Lung (tissue), 12 donors: ENCODE data around the gene ZBTB42. TPM values are rescaled to one million over a fixed set of nuclear protein-coding genes. Genes with fewer than 3 reads are reported as not detected.

Experiments used
- ATAC-seq: fragments of 200-7000 bp; cut with Tn5 transposase; one replicate; pipeline ENCODE4 v1.9.1; 2020; ENCODE audit warnings: moderate number of reproducible peaks; ENCODE audit not compliant: insufficient read depth, low FRiP score
- DNase-seq, 3 donors: peaks; one replicate each; pipeline ENCODE4 v3.0.0-alpha.2; 2013 to 2017
- H3K27ac ChIP-seq, 2 donors: one replicate each; pipeline ENCODE4 v1.5.1; 2013; ENCODE audit warnings: mild to moderate bottlenecking in 2 of 2, moderate library complexity in 2 of 2, control low read depth in 1 of 2, inconsistent platforms in 1 of 2, low read depth in 1 of 2, low read length in 1 of 2
- H3K27me3 ChIP-seq, 3 donors: one replicate each; pipeline ENCODE4 v1.5.1; 2013; ENCODE audit warnings: low read length in 2 of 3; ENCODE audit not compliant: control insufficient read depth in 3 of 3, insufficient read depth in 3 of 3
- H3K36me3 ChIP-seq, 4 donors: one replicate each; pipeline ENCODE4 v1.5.1; 2013; ENCODE audit warnings: low read length in 4 of 4, mild to moderate bottlenecking in 1 of 4, moderate library complexity in 1 of 4; ENCODE audit not compliant: control insufficient read depth in 4 of 4, insufficient read depth in 4 of 4
- H3K4me1 ChIP-seq, 5 donors: one replicate each; pipeline ENCODE4 v1.5.1; 2013; ENCODE audit warnings: low read length in 5 of 5, mild to moderate bottlenecking in 2 of 5, moderate library complexity in 1 of 5; ENCODE audit not compliant: control insufficient read depth in 5 of 5, insufficient read depth in 5 of 5
- H3K4me3 ChIP-seq: one replicate; pipeline ENCODE4 v1.5.1; 2013; ENCODE audit warnings: mild to moderate bottlenecking, control low read depth, moderate library complexity
- H3K9ac ChIP-seq, 2 donors: one replicate each; pipeline ENCODE4 v1.5.1; 2013; ENCODE audit warnings: low read length in 2 of 2, control low read depth in 1 of 2; ENCODE audit not compliant: insufficient read depth in 1 of 2
- H3K9me3 ChIP-seq, 4 donors: one replicate each; pipeline ENCODE4 v1.5.1; 2013; ENCODE audit warnings: low read length in 3 of 4, mild to moderate bottlenecking in 1 of 4, moderate library complexity in 1 of 4; ENCODE audit not compliant: control insufficient read depth in 4 of 4, insufficient read depth in 3 of 4
- WGBS, 2 donors: extraction: QIAGEN DNeasy Blood & Tissue Kit; methylation state at CpG; one replicate each; pipeline ENCODE4 v1.1.7; 2013; 5-methylcytosine and 5-hydroxymethylcytosine counted together
- polyA plus RNA-seq, 2 donors: library from polyadenylated mRNA; stranded (reverse); fragments of 200-250 nt; gene quantifications; one replicate each; pipeline ENCODE4 v1.2.1, GENCODE V29; 2013
- total RNA-seq, 2 donors: library from RNA; depleted of rRNA in 1 of 2; stranded (reverse); fragments of >200 nt in 1 of 2; gene quantifications; one replicate each; pipeline ENCODE4 v1.2.1, GENCODE V29; 2014 to 2021
- TF ChIP-seq, protein P1 (sequence below): IDR thresholded peaks from 2 replicates; pipeline ENCODE4 v1.5.1; 2012; ENCODE audit warnings: mild to moderate bottlenecking; ENCODE audit errors: control extremely low read depth, extremely low read depth
- donor health status: control.
- donor health status: control.
- donor health status: Bipolar disorder and iron deficiency.
- donor health status: healthy.
- donor health status: DM: yes; HTN: yes; CAD: no.

ZBTB42 gene
- total and polyA plus RNA-seq, 4 donors, result 10.2 to 18.6 (median 11.7) TPM

- 2 to 6% methylated on average over 8 of the region's 8 CpGs for WGBS, 2 donors
- TF ChIP-seq, protein P1, sequence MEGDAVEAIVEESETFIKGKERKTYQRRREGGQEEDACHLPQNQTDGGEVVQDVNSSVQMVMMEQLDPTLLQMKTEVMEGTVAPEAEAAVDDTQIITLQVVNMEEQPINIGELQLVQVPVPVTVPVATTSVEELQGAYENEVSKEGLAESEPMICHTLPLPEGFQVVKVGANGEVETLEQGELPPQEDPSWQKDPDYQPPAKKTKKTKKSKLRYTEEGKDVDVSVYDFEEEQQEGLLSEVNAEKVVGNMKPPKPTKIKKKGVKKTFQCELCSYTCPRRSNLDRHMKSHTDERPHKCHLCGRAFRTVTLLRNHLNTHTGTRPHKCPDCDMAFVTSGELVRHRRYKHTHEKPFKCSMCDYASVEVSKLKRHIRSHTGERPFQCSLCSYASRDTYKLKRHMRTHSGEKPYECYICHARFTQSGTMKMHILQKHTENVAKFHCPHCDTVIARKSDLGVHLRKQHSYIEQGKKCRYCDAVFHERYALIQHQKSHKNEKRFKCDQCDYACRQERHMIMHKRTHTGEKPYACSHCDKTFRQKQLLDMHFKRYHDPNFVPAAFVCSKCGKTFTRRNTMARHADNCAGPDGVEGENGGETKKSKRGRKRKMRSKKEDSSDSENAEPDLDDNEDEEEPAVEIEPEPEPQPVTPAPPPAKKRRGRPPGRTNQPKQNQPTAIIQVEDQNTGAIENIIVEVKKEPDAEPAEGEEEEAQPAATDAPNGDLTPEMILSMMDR, result no peak
Measured at GRCh38 chr14:104816616-104816884, 15.6 kb downstream of the ZBTB42 start.

GRCh38 chr14:104817930-104818713, 17.2 kb downstream of the ZBTB42 start:
- H3K9ac ChIP-seq, result no peak overlapping the region
- H3K4me3 ChIP-seq, result no peak overlapping the region
- peaks cover 0 to 4% (median 0%) of the 10 kb centered on the region in 4 donors for H3K9me3 ChIP-seq
- no peak overlapping the region for H3K27ac ChIP-seq
- no peak for DNase-seq
- peaks cover 0 to 11% (median 0%) of the 10 kb centered on the region in 5 donors for H3K4me1 ChIP-seq
- TF ChIP-seq, protein P1, result no peak
- no peaks in the 10 kb centered on the region for H3K27me3 ChIP-seq
- peaks cover 0 to 7% (median 3%) of the 10 kb centered on the region in 4 donors for H3K36me3 ChIP-seq
- no peak for ATAC-seq
- WGBS, 2 donors, result 93% methylated on average over 8 of the region's 8 CpGs

More at GRCh38 chr14:104816616-104816884, 15.6 kb downstream of the ZBTB42 start:
- ATAC-seq (no peak), DNase-seq (no peak)
- Histone ChIP-seq H3K9me3 (peaks cover 0 to 4% (median 0%) of the 10 kb centered on the region in 4 donors), H3K4me3 (peak overlapping the region; percentile 54), H3K9ac (peak overlapping the region; percentile 84 to 90), H3K4me1 (peaks cover 0 to 11% (median 0%) of the 10 kb centered on the region in 5 donors), H3K27me3 (no peaks in the 10 kb centered on the region), H3K27ac (peak overlapping the region; percentile 85 to 96), H3K36me3 (peaks cover 0 to 7% (median 3%) of the 10 kb centered on the region in 4 donors)

GRCh38 chr14:104818714-104819161, 17.8 kb downstream of the ZBTB42 start:
- Histone ChIP-seq H3K27ac (no peak overlapping the region), H3K4me3 (no peak overlapping the region), H3K9ac (no peak overlapping the region), H3K27me3 (no peaks in the 10 kb centered on the region), H3K4me1 (peaks cover 0 to 11% (median 0%) of the 10 kb centered on the region in 5 donors), H3K9me3 (peaks cover 0 to 4% (median 0%) of the 10 kb centered on the region in 4 donors), H3K36me3 (peaks cover 0 to 7% (median 3%) of the 10 kb centered on the region in 4 donors)
- ATAC-seq, result no peak
- 89% methylated on average over 9 of the region's 9 CpGs for WGBS, 2 donors
- TF ChIP-seq, protein P1, result no peak
- DNase-seq, result no peak
